EL (cell line): Measurements from ENCODE around the gene TAOK1.
"Not testable (repeated sequence)": the region's sequence is repeated elsewhere in the genome, so short reads cannot be mapped to it uniquely, and the experiment has no call there.

Experiments
- DNase-seq: peaks from one replicate; pipeline ENCODE4 v3.0.0-alpha.2; 2016

Gene TAOK1

DNA sequence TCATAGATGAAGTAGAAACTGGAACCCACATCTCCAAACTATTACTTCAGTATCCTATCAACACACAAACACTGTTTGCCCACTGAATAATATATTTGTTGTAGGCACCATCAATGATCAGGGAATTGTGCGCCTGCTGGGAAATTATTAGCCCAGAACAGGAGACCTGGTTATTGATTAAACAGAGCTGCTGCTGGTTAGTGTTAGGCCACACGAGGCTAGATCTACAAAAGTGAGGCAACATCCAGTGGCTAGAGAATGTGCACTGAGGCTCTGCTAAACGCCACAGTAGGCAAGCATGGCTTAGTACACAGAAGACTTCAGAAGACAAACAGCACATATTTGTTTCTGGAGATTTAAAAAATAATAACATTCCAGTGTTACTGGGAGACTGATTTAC lies 165.7 kb downstream of the TAOK1 start:
- DNase-seq: no peak

DNA sequence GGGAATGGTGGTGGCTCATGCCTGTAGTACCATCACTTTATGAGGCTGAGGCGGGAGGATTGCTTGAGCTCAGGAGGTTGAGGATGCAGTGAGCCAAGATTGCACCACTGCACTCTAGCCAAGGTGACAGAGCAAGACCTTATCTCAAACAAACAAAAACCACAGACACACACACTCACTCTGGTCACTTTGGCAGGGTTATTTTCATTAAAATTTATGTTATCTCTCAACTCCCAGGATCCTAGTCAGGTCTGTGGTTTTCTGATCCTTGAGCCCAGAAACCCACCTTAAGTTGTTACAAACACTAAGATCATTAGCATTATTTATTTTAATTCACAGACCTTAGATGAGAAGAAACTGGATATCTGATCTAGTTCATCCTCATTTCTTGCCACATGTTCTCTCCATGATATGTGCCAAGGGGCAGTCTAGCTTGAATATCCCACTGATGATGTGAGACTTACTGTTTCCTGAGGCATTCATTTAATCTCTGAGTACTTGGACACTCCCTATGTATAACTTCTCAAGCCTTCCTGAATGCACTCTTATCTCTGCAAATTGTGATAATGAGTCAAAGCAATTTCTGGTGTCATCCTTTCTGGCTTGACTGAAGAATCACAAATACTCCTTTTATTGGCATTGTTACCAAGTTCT lies 167.0 kb downstream of the TAOK1 start:
- DNase-seq: peak; percentile 29

DNA sequence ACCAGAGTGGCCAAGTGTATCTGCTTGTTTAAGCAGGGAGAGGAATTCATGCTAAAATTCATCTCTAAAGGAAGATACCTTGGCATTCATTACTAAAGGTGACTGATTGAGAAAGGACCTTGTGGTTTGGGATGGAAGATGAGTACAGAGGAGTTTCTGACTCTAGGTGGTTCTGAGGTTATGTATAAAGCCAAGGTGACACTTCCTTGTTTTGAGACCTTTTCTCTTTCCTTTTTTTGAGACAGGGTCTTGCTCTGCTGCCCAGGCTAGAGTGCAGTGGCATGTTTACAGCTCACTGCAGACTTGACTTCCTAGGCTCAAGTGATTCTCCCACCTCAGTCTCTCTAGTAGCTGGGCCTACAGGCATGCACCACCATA lies 167.6 kb downstream of the TAOK1 start:
- DNase-seq: no peak

- DNase-seq: not testable (repeated sequence)
Observed at GRCh38 chr17:29558139-29558538, 168.0 kb downstream of the TAOK1 start.

GRCh38 chr17:29559640-29560039 lies 169.5 kb downstream of the TAOK1 start:
- no peak for DNase-seq

DNA sequence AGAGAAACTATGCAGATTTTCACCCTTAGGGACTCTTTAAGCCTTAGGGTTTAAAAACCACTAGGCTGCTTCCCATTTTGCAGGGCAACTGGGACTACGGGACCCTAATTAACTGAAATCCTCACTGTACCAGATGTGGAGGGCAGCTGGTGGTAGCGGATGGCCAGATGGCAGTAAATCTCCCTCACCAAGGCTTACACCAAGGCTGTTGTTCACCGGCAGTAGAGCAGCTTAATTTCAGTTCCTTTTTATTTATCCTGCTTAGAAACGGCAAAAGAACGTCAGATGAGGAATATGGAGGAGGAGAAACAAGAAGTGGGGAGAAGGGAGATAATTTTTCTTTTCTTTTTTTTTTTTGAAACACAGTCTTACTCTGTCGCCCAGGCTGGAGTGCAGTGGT lies 170.2 kb downstream of the TAOK1 start:
- DNase-seq: no peak

- DNase-seq: no peak
Observed at GRCh38 chr17:29561554-29562517, 171.7 kb downstream of the TAOK1 start.

GRCh38 chr17:29562615-29563014 lies 172.5 kb downstream of the TAOK1 start:
- no peak for DNase-seq

DNA sequence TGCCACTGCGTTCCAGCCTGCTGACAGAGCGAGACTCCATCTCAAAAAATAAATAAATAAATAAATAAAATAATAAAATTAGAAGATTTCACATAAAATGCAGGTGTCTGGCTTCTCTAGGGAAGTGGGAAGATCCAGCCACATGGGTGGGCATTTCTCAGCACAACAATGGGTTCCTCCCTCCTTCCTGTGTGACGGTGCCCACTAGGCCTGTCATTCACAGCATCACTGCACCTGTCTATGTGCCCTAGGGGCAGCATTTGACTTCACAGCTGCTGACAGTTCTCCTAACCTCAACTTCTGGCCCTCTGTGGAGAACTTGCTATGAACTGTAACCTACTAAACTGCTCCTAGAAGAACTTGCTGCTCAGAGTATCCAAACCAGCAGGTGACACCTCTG lies 173.7 kb downstream of the TAOK1 start:
- no peak for DNase-seq

- no peak for DNase-seq
Observed at GRCh38 chr17:29565643-29566472, 175.7 kb downstream of the TAOK1 start.

DNA sequence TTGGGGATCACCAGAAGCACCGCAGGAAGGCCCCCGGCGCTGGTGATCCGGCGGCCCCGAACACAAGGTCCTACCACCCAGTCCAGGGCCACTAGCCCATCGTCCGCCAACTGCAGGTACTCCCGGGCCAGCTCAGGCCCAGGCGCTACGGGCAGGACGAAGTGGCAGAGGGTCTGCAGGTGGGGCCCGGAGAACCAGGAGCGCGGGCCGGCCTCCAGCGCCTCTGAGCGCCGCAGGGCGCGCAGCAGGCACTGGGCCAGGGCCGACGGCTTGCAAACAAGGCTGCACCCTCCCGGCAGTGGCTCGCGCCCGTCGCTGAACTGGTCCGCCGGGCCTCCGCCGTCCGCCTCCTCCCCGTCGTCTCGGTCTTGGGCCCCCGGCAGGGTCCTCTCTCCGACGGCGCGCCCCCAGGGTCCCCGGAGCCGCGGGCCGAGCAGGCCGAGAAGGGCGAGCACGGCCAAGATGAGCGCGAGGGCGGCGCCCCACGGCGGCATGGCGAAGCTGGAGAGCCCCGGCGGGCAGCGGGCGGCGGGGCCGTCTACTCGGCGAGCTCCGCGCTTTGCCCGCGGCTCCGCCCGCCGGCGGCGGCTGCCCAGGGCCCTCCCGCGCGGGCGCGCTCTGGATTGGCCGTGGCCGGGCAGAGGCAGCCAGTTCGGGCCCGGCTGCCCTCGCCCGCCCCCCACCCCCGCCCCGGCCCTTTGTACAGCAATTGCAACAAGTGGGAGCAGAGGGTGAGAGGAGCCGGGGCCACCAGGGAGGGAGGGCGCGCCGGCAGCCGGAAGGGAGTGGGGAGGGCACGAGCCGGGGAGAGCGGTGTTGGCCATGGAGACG lies 176.5 kb downstream of the TAOK1 start, which contains the start of gene ABHD15:
Gene ABHD15 (minus strand): TSS at position 565 of the 831 bp plus-strand sequence. CDS start 71 bp downstream, at position 494.
- peak; percentile 76 for DNase-seq

DNA sequence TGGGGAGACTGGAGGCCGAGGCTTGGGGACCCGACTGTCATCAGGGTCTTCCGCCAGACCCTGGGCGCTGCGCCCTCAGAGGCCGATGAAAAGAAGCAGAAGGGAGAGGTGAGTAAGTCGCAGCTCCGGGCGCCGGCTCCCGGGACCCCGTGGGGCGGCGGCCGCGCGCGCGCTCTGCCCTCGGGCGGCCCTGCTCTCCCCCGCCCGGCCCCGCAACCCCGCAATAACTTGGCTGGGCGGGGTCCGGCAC lies 177.1 kb downstream of the TAOK1 start:
- DNase-seq: no peak

DNA sequence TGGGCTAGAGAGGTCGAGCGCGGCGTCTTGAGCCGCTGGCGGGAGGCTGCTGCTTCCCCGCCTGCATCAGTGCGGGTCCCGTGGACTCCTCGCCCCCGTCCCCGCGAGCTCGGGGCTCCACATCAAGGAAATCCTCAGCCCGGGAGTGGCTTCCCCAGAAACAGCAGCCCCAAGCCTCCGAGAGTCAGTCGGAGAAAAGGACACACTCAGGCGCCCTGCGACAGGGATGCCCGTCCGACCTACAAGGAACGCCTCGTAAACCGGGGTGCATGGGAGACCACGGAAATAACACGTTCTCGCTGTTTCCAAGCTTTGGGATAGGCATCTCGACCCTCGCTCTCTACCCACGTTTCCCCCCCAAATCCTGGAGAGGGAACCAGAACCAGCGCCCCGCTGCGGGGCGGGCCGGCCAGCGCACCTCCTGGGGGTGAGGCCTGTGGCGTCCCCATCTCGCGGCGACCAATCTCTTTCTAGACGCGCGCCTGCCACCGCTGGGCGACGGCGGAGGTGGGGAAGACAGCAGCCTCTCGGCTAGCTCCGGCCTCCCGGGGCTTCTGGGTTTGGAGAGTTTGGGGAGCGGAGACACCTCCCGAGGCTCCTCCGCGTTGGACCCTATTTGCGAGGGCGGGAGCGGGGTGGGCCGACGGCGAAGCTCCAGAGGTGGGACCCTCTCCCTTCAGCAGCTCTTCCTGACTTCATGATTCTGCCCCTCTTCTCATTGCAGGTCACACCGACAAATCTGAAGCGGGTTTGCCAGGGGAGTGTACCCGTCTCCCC lies 177.6 kb downstream of the TAOK1 start:
- DNase-seq: peak; percentile 71

GRCh38 chr17:29568331-29569244 lies 178.4 kb downstream of the TAOK1 start, which contains the start of gene TP53I13:
Gene TP53I13 (plus strand): TSS chr17:29568701. CDS start chr17:29568759, 58 bp downstream.
- DNase-seq: peak; percentile 87

DNA sequence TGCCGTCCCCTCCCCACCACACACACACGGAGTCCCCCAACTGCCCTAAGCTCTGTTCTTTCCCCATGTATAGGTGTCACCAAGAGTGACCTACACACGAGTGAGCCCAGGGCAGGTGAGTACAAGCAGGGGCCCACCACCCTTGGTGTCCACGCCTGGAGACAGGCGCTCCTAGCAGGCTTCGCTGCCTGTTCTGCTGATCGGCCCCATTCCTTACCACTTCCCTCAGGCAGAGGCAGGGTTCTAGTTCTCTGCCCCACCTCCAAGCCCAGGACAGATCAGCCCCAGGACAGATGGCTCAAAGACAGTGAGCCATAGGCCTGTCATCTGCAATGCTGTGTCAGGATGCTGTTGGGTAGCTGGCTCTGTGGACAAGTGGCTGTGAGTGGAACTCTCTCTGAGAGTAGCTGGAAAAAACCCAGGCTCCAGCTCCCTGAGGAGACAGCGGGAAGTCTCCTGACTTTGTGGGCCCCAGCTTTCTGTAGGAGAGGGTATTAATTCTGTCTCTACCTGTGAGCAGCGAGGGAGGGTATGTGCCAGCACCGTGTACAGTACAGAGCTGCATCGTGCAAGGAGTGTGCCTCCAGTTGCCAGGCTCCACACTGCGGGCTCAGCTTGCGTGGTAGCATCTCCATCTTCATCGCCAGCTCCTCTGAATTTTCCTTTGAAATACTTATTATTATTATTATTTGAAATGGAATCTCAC lies 179.2 kb downstream of the TAOK1 start:
- peak; percentile 60 for DNase-seq

- no peak for DNase-seq
Observed at GRCh38 chr17:29570521-29570920, 180.4 kb downstream of the TAOK1 start.

DNA sequence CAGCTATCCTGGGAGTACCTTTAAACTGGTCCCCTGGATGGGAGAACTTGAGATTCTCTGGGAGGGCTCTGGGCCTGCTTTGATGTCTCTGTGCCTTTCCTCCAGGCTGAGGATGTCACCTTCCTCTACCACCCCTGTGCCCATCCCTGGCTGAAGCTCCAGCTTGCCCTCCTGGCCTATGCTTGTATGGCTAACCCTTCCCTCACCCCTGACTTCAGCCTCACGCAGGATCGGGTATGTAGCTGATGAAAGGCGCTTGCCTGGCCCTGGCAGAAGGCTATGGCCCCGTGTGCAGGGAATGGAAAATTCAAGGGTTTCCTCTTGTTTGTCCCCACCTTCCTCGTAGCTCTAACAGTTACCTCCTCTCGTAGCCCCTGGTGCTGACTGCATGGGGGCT lies 181.3 kb downstream of the TAOK1 start:
- no peak for DNase-seq

DNA sequence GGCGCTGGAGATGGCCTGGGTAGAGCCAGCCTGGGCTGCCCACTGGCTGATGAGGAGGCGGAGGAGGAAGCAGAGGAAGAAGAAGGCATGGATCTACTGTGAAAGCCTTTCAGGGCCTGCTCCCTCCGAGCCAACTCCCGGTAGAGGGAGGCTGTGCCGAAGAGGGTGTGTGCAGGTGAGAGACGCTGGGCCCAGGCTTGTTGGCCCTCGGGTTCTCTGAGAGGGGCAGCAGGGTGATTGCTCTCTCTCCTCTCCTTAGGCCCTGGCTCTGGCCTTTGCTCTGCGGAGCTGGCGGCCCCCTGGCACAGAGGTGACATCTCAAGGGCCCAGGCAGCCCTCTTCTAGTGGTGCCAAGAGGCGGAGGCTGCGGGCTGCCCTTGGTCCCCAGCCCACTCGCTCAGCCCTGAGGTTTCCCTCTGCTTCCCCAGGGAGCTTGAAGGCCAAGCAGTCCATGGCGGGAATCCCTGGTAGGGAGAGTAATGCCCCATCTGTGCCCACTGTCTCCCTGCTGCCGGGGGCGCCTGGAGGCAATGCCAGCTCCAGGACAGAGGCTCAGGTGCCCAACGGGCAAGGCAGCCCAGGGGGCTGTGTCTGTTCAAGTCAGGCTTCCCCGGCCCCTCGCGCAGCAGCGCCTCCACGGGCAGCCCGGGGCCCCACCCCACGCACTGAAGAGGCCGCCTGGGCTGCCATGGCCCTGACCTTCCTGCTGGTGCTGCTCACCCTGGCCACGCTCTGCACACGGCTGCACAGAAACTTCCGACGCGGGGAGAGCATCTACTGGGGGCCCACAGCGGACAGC lies 181.9 kb downstream of the TAOK1 start:
- no peak for DNase-seq
